Stimulated activated CD4-positive, alpha-beta T cell treated with anti-CD3 and anti-CD28 coated beads, Interleukin-1b, Interleukin-23, amount 100 ng/mL, for 1 hour (primary cell): ENCODE measurements around the gene FMNL2.
A peak's percentile ranks its signal among the peaks of the same experiment; 100 is the strongest.

Source experiments
- DNase-seq, 2 donors: peaks; one replicate each; pipeline ENCODE4 v3.0.0-alpha.2; 2020; ENCODE audit warnings: low read depth in 2 of 2

The FMNL2 gene

DNA sequence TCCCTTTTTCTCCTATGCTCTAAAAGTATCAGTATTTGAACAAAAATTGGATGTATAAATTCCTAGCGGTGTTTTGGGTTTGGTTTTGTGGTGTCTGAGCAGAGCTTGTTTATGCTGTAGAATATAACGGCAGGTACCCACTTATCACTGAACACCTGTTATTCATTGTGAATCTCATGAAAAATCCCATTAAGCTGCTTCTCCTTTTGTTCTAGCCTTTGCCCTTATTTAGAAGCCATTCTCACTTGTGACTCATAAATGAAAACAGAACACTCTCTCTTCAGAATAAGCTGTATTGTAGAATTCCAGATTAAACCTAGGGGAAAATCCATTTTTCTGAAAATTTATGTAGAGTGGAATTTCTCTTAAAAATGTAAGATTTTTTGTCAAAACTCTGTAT lies 278.3 kb downstream of the FMNL2 start:
- no peak for DNase-seq

- DNase-seq = no peak
Observed at GRCh38 chr2:152615177-152615576, 280.2 kb downstream of the FMNL2 start.

DNA sequence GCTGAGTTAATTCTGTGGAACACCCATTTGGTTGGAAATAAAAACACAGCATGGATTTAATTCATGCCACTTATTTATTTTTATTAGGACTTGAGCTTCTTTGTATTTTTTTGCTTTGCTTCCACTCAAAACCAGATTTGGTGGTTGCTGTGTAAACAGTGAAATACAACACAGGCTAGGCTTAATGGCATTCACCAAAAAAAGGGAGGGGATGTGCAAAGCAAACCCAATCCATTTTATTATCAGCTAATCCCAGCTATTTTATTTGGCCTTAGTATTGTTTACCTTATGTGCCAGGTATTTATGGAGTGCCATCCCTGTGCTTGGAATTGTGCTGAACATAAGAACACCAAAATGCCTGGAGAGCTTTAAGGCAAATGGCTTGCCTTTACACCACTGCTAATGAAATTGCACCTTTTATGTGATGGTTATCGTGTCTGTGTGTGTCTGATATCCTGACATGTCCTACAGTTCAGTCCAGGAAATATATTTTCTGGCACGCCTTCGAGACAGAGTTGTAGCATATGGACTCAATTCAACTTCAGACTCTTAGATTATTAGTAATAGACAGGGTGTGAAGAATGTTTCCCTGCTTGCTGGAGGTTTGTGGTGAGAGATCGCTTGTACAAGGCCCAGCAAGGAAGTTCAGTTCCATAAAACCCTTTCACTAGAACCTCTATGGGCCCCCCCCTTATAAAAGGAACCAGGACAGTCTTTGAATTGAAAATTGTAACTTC lies 282.6 kb downstream of the FMNL2 start:
- no peak for DNase-seq

DNA sequence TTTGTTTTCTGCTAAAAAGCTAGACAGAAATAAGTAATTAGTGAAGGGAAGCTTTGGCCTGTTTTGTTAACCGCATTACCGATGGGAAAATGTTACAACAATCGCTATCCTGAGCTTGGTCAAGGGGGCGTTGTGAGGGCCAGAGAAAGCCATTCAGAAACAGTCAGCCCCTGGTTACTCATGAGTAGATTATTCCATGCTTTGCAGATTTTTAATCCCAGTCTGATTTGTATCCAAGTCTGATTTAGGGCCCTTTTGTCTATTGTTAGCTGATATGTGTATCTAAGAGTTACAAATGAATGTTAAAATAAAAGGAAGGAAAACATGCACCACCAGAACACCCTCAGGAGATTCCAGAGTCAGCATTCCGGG lies 283.2 kb downstream of the FMNL2 start:
- DNase-seq = no peak

DNA sequence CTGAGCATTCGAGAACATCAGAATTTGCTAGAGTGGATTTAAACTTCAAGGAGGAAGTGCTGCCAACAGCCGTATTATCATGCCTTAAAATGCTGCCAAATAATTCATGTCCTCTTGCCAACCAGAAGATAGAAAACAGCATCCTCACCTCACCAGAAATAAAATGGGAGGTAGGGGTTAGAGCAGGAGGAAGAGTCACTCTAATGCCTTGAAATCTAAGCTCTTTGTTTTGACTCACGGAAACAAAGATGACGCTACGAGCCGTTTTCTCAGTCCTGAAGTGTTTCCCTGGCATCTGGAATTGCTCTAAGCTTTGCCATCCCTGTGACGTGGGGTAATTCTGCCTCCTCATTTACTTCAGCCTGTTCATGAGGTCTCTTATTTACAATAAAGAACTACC lies 285.2 kb downstream of the FMNL2 start:
- no peak for DNase-seq

GRCh38 chr2:152620985-152621384 lies 286.0 kb downstream of the FMNL2 start:
- DNase-seq = no peak

GRCh38 chr2:152622219-152622618 lies 287.2 kb downstream of the FMNL2 start:
- DNase-seq = no peak

DNA sequence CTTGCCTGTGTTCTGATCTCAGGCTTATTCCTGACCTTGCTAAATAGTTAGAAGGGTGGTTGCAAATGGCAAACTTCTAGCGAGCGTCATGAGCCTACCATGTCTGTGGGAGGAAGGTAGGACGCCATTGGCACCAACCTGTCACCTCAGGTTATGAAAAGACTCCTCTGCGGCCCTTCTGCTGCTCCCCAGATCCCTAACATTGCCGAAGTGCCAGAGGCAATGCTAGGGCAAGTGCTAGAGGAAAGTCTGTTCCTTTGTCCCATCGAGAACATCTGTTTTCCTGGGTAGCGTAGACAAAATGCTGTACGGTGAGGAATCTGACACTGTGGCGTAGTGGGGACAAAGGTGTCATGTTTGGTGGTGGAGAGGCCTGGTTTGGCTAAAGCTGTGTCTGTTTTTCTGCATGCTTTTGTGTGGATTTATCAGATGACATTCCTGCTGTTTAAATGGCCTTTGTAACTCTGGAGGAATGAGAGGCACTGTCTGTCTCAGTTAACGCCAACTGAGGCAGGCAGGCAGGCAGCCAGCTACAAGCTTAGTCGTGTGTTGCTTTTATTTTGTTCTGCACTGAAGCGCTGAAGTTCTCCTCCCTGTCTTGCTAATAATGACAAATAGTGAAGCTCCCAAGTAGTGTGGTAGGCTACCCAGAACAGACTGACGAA lies 288.2 kb downstream of the FMNL2 start:
- DNase-seq = no peak

DNA sequence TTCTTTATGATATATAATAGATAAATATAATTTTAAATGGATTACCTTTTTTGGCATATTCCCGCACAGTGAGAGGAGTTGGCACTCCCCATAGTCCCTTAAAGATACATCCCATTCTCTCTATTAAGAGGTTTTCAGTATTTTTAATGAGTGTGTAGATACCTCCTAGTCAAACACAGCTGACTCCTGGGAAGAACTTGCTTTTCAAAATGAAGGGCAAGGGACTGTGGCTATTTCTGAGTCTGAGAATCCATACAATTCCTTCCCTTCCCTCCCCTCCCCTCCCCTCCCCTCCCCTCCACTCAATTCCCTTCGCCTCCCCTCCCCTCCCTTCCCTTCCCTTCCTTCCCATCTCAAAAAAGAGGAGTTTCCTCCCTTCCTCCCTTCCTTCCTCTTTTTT lies 288.8 kb downstream of the FMNL2 start:
- DNase-seq = no peak

GRCh38 chr2:152624805-152625204 lies 289.8 kb downstream of the FMNL2 start:
- no peak for DNase-seq

DNA sequence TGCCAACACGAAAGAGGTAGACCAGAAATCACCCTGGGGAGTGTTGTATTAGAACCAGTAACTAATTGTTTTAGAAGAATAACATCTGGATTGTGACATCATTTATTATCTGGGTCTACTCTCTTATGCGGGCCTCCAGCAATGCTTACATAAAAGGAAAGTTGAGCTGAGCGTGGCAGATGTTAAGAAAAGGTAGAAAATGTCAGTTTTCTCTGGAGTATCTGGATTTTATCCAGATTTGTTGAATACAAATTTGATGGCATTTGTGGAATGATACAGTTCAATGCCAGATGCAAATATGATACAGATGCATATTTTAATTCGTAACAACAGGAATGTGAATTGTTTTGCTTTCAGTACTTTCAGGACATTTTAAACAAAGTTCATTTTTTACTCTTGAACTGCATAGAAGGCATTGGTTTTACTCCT lies 292.0 kb downstream of the FMNL2 start:
- no peak for DNase-seq

DNA sequence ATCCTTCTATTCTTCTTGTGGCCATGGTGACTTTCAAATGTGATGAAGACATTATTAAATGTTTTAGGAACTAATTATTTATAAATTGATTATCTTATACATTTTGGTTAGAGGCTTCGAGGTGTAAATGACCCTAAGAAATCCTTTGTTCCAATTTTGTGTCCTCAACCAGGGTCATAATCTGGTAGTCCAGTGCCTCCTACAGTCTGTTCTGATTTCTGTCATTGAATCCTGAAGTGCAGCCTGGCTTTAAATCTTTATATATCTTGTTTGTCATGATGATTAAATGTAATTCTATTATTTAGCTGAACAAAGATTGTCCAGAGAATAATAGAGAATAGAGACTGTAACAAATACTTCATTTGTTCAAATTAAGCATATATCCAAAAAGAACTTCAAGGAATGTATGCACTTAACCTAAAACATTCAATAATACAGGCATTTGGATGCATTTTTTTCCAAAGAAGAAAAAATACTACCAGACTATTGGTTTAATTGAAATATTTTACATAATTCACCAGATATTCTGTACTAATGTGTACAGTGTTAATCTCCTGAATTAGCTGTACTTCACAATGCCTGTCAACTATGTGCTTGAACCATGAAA lies 292.5 kb downstream of the FMNL2 start:
- DNase-seq = no peak

- no peak for DNase-seq
Observed at GRCh38 chr2:152629202-152629601, 294.2 kb downstream of the FMNL2 start.

DNA sequence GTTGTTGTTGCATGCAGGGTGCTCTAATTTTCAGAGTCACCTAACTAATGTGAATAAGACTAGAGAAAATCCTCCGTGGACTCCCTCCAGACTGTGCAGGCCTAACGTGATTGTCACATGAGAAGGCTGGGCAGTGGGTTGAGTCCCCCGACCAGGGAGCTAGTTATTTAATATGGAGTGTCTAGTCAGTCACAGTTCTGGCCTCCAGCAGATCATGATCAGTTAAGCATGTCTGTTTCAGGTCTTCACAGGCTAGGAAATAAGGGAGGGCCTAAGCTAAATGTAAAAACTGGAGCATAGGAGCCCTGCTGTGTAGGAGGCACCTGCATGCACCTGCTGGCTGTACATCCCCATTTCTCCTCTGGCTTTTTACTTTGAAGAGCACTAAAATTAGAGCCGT lies 295.5 kb downstream of the FMNL2 start:
- no peak for DNase-seq

- no peak for DNase-seq
Observed at GRCh38 chr2:152632736-152633135, 297.8 kb downstream of the FMNL2 start.

DNA sequence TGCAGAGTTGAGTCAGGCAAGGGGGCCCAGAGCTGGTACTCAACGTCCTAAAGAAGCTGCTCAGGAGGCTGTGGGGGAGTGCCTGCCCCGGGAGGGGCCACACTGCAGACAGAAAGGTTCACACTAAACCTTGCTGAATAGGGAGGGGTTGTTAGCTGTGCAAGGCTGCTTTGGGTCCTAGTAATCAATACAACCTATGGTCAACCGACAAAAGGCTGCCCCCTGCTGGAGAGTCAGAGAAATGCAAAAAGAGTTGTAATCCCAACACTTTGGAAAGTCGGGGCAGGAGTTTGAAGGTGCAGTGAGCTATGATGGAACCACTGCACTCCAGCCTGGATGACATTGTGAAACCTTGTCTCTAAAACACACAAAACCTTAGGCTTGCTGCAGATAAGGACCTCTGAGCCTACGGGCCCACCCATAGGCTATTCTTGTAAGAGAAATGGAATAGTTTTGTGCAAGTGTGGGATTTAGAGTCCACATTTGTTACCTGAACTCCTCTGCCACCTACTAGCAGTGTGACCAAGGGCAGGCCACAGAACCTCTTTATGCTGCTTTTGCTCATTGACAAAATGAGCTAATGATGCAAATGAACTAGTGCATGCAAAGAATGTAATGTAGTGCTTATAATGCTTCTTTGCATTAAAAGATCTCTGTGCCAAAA lies 300.8 kb downstream of the FMNL2 start:
- DNase-seq = peak; percentile 23 to 48

- no peak for DNase-seq
Observed at GRCh38 chr2:152637251-152637650, 302.3 kb downstream of the FMNL2 start.

DNA sequence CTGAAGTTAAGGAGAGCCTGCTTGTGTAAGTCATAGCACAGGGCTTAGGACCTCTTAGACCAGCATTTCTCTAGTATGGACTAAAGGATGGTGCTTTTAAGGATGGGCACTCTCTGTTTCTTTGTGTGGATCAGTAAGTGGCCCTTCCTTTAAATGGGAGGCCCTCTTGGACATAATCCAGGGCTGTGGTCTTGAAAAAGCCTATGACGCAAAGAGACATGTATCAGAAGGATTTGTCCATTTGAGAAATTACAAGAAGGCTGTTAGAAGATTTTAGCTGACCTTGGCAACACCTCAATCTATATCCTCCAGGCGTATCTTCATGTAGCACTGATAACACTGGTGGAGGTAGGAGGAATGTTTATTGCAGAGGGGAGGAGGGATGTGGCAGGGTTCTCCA lies 303.1 kb downstream of the FMNL2 start:
- no peak for DNase-seq

GRCh38 chr2:152638590-152638989 lies 303.6 kb downstream of the FMNL2 start:
- no peak for DNase-seq

- DNase-seq = no peak
Observed at GRCh38 chr2:152644189-152644873, 309.4 kb downstream of the FMNL2 start.

DNA sequence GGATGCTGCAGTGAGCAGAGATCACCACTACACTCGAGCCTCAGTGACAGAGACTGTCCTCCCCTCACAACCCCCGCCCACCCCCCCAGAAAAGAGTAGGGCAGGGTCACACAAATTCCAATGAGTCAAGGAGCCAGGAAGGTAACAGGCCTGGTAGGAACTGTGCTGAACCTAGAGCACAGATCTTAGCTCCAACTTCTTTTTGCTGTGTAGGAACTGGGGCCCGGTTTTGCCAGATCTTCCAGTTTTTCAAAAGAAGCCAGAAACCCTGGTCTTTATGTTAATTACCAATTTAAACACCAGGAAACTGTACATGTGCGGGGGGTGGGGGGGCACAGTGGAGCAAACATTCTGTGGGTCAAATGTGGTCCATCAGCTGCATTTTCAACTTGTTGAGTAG lies 311.3 kb downstream of the FMNL2 start:
- no peak for DNase-seq

- DNase-seq = no peak
Observed at GRCh38 chr2:152646775-152647174, 311.8 kb downstream of the FMNL2 start.
